Thoracic aorta (tissue), 2 donors: ENCODE data around the gene PYGM. TPM values are rescaled to one million over a fixed set of nuclear protein-coding genes. Genes with fewer than 3 reads are reported as not detected.

Experiments used
- ATAC-seq: fragments of 150-250 bp; one replicate; pipeline ENCODE4 v1.8.0; 2017; ENCODE audit warnings: low read depth; ENCODE audit not compliant: insufficient number of reproducible peaks, low FRiP score
- DNase-seq: peaks from one replicate; pipeline ENCODE4 v3.0.0-alpha.2; 2020; ENCODE audit warnings: low spot score
- H3K27ac ChIP-seq, 2 donors: fragments of 200-600 bp; sonication (generic); 1 replicate in 1 of 2; 2 replicates in 1 of 2; pipeline ENCODE4 v1.5.1; 2016; ENCODE audit warnings: mild to moderate bottlenecking in 2 of 2, moderate library complexity in 2 of 2
- H3K27me3 ChIP-seq: fragments of 200-600 bp; sonication (generic); replicated peaks from 2 replicates; pipeline ENCODE4 v1.6.0; 2016; ENCODE audit warnings: mild to moderate bottlenecking; ENCODE audit not compliant: insufficient read depth
- H3K36me3 ChIP-seq: fragments of 200-600 bp; sonication (generic); one replicate; pipeline ENCODE4 v1.5.1; 2016
- H3K4me1 ChIP-seq, 2 donors: fragments of 200-600 bp; sonication (generic); 1 replicate in 1 of 2; 2 replicates in 1 of 2; pipeline versions ENCODE4 v1.5.1 to v1.6.0; 2016; ENCODE audit warnings: low read depth in 2 of 2, mild to moderate bottlenecking in 1 of 2; ENCODE audit not compliant: control insufficient read depth in 1 of 2
- H3K4me3 ChIP-seq: fragments of 200-600 bp; sonication (generic); 2 replicates; pipeline ENCODE4 v1.5.1; 2016; ENCODE audit warnings: mild to moderate bottlenecking
- H3K9me3 ChIP-seq: fragments of 200-600 bp; sonication (generic); 2 replicates; pipeline ENCODE4 v1.5.1; 2016
- total RNA-seq, 2 donors: library from RNA; depleted of rRNA; stranded (reverse); fragments of >200 nt; gene quantifications; one replicate each; pipeline versions ENCODE4 v1.1.0 to v1.2.3, GENCODE V29; 2016
- TF ChIP-seq, protein P1 (sequence below): fragments of 200-600 bp; sonication (generic); IDR thresholded peaks from one replicate; pipeline ENCODE4 v1.5.1; 2019; ENCODE audit warnings: antibody characterized with exemption

Gene PYGM
- total RNA-seq, 2 donors from 2014 or later, result 12.2 to 13.4 TPM

- H3K9me3 ChIP-seq, result no peaks in the 10 kb centered on the region
- TF ChIP-seq, protein P1, sequence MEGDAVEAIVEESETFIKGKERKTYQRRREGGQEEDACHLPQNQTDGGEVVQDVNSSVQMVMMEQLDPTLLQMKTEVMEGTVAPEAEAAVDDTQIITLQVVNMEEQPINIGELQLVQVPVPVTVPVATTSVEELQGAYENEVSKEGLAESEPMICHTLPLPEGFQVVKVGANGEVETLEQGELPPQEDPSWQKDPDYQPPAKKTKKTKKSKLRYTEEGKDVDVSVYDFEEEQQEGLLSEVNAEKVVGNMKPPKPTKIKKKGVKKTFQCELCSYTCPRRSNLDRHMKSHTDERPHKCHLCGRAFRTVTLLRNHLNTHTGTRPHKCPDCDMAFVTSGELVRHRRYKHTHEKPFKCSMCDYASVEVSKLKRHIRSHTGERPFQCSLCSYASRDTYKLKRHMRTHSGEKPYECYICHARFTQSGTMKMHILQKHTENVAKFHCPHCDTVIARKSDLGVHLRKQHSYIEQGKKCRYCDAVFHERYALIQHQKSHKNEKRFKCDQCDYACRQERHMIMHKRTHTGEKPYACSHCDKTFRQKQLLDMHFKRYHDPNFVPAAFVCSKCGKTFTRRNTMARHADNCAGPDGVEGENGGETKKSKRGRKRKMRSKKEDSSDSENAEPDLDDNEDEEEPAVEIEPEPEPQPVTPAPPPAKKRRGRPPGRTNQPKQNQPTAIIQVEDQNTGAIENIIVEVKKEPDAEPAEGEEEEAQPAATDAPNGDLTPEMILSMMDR, result no peak
- no peak overlapping the region for H3K4me3 ChIP-seq
- peaks cover 35% of the 10 kb centered on the region for H3K36me3 ChIP-seq
- no peaks in the 10 kb centered on the region for H3K27me3 ChIP-seq
- no peak overlapping the region for H3K27ac ChIP-seq
- H3K4me1 ChIP-seq, result no peaks in the 10 kb centered on the region
- DNase-seq (no peak), ATAC-seq (no peak)
Observed at GRCh38 chr11:64734811-64735724, 24.7 kb downstream of the PYGM start.

DNA sequence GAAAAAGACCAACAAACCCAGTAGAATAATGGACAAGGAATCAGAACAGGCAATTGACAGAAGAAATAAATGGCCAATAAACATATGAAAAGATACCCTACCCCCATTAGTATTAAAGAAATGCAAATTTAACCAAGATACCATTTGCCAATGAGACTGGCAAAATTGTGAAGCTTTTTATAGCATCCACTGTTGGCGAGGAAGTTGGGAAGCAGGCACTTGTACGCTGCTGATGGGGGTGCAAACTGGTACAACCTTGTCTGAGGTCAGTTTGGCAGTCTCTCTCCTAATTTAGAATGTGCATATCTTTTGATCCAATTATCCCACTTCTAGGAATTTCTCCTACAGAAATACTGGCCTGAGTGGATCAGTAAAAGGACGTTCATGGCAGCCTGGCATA lies 28.2 kb downstream of the PYGM start:
- no peaks in the 10 kb centered on the region for H3K4me1 ChIP-seq
- TF ChIP-seq, protein P1, result no peak
- no peaks in the 10 kb centered on the region for H3K9me3 ChIP-seq
- no peak overlapping the region for H3K4me3 ChIP-seq
- ATAC-seq (no peak), DNase-seq (no peak)
- H3K36me3 ChIP-seq, result peaks cover 40% of the 10 kb centered on the region
- no peak overlapping the region for H3K27ac ChIP-seq
- no peaks in the 10 kb centered on the region for H3K27me3 ChIP-seq

DNA sequence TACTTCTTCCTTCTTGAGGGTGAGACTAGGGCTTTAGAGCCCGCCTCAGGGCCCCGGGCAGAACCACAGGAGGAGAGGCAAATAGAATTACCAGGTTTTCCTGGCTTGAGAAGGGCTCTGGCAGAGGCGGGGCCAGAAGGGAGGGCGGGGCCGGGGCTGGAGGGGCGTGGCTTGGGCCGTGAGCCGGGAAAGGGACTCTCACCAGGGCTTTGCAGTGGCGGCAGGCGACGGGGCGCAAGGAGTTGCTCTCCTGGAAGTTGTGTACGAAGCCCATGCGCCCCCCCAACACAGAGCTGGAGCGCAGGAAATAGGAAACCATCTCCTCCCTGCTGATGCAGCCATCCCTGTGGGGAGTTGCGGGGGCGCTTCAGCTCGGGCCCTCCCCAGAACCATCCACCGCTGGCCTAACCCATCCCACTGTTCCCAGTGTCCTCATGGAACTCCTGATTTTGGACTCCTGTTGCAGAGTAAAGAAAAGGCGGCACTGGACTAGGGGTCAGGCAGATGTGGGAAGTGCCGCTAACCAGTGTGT lies 29.9 kb downstream of the PYGM start:
- no peak for DNase-seq
- no peaks in the 10 kb centered on the region for H3K9me3 ChIP-seq
- H3K4me3 ChIP-seq, result no peak overlapping the region
- no peaks in the 10 kb centered on the region for H3K27me3 ChIP-seq
- H3K4me1 ChIP-seq, result no peaks in the 10 kb centered on the region
- no peak for ATAC-seq
- H3K36me3 ChIP-seq, result peaks cover 23% of the 10 kb centered on the region
- TF ChIP-seq, protein P1, result no peak
- no peak overlapping the region for H3K27ac ChIP-seq

DNA sequence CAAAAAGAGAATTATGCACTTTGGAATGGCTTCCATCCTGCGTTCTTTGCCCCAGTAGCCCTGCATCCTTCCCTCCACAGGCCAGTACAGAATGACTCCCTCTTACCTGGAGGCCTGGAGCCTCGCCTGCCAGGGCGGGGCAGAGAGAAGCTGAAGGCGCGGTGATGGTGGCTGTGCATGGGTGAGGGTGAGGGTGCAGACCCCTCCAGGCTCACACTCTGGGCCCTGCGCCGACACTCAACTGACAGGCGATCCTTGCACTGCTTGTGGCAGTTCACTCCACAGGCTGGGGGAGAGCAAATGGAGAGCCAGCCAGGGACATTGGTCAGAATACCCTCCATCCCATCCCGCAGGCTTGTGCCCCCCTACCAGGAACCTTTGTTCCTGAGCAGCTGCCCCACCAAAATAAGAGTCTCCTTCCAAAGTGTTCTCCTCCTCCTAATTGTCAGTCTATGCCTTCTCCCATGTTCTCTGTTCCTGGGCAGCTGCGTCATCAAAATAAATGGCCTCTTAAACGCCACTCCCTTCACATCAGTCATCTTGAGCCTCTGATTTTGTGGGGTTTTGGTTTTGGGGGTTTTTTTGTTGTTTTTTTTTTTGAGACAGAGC lies 30.9 kb downstream of the PYGM start:
- no peak for ATAC-seq
- H3K36me3 ChIP-seq, result peaks cover 17% of the 10 kb centered on the region
- DNase-seq, result no peak

More for the DNA sequence above, 30.9 kb downstream of the PYGM start:
- no peaks in the 10 kb centered on the region for H3K4me1 ChIP-seq
- no peaks in the 10 kb centered on the region for H3K9me3 ChIP-seq
- no peaks in the 10 kb centered on the region for H3K27me3 ChIP-seq
- no peak overlapping the region for H3K27ac ChIP-seq
- no peak overlapping the region for H3K4me3 ChIP-seq
- TF ChIP-seq, protein P1, result no peak
